ENCODE data around the gene RELN. TPM values are rescaled to one million over a fixed set of nuclear protein-coding genes. Genes with fewer than 3 reads are reported as not detected.

The RELN gene
- total RNA-seq, 4 donors from 2014 or later: 1.2 to 7.1 (median 3.7) TPM

DNA sequence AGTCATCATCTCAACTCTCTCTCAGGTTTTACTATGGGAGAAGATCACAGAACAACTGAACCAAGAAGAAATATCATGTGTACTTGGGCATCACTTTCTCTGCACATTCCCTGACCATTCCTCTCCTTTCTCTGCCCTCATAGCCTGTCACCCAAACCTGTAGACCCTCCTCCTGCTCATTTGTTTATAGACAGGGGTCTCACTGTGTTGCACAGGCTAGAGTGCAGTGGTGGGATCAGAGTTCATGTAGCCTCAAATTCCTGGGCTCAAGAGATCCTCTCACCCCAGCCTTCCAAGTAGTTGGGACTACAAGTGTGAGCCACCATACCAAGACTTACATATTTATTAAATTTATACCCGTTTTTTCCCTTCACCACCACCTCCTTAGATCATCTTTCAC lies 282.7 kb downstream of the RELN start:
- ATAC-seq (ENCODE audit: low FRiP score) (no peak), DNase-seq (ENCODE audit: low spot score) (no peak)
- TF ChIP-seq, protein P1, sequence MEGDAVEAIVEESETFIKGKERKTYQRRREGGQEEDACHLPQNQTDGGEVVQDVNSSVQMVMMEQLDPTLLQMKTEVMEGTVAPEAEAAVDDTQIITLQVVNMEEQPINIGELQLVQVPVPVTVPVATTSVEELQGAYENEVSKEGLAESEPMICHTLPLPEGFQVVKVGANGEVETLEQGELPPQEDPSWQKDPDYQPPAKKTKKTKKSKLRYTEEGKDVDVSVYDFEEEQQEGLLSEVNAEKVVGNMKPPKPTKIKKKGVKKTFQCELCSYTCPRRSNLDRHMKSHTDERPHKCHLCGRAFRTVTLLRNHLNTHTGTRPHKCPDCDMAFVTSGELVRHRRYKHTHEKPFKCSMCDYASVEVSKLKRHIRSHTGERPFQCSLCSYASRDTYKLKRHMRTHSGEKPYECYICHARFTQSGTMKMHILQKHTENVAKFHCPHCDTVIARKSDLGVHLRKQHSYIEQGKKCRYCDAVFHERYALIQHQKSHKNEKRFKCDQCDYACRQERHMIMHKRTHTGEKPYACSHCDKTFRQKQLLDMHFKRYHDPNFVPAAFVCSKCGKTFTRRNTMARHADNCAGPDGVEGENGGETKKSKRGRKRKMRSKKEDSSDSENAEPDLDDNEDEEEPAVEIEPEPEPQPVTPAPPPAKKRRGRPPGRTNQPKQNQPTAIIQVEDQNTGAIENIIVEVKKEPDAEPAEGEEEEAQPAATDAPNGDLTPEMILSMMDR (IDR thresholded peaks at IDR 0.05): no peak

DNA sequence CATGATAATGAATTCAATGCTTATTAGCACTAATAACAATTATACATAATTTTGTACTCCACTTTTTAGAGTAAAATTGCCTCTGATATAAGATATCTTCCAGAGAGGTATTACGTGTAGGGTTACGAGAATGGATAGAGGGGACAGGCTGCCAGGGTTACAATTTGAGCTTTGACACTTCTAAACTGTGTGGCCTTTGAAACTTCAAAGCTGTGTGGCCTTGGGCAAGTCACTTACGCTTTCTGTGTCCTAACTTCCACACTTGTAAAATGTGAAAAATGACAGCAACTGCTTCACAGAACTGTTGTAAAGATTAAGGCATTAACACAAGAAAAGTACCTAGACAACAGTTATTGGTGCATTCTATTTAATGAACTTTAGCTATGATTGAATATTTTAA lies 283.9 kb downstream of the RELN start:
- TF ChIP-seq, protein P1 (IDR thresholded peaks at IDR 0.05): no peak
- DNase-seq (ENCODE audit: low spot score) (no peak), ATAC-seq (ENCODE audit: low FRiP score) (no peak)

DNA sequence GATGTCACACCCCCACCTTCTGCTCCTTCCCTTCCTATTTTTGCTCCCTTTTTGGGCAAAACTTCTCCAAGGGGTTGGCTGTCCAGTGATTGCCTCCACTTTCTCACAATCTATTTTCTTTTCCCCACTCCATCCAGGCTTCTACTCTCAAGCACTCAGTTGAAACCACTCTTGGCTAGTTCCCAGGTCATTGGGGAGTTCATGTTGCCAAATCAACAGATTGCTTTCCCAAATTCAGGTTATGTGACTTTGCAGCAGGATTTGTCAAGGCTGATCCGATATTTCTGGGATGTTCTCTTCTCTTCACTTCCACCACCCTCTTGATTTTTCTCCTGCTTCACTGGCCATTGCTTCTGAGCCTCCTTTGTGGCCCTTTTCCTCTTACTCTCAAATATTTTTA lies 284.8 kb downstream of the RELN start:
- TF ChIP-seq, protein P1 (IDR thresholded peaks at IDR 0.05): no peak
- ATAC-seq (ENCODE audit: low FRiP score) (no peak), DNase-seq (ENCODE audit: low spot score) (no peak)

DNA sequence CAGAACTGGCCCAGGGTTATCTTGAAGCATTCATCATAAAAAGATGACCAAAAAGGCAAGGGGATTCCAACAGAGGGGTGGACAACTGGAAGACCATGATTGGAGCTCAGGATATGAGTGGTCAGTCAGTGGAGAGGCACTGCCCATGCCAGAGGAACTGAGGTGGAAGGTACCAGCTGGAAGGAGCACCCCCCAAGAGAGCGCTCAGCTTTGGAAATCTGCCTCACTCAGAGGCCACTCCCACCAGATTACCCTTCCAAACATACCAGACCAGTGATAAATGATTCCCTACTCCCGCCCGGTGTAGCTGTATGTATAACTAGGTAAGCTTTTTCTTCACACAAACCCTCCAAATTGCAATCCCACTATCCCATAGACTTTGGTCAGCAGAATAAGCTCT lies 286.5 kb downstream of the RELN start:
- TF ChIP-seq, protein P1 (IDR thresholded peaks at IDR 0.05): no peak
- DNase-seq (ENCODE audit: low spot score) (no peak), ATAC-seq (ENCODE audit: low FRiP score) (no peak)

DNA sequence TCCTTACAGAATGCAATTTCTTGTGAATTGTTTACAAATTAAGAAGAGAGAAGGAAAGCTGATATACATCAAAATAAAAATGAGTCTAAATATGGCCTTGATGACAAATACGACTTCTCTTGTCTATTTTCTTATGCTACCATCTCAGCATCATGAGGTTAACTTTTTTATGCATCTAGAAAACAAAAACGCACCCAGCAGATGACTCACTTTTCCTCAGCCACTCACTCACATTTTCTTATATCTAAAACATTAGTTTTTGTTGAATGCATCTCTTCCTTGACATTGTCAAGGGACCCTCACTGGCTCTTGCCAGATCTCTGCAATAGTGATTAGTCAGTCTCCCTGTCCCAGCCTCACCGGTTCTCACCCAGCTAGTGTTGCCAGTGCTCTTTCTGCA lies 287.0 kb downstream of the RELN start:
- DNase-seq (ENCODE audit: low spot score) (no peak), ATAC-seq (ENCODE audit: low FRiP score) (no peak)
- TF ChIP-seq, protein P1 (IDR thresholded peaks at IDR 0.05): no peak

DNA sequence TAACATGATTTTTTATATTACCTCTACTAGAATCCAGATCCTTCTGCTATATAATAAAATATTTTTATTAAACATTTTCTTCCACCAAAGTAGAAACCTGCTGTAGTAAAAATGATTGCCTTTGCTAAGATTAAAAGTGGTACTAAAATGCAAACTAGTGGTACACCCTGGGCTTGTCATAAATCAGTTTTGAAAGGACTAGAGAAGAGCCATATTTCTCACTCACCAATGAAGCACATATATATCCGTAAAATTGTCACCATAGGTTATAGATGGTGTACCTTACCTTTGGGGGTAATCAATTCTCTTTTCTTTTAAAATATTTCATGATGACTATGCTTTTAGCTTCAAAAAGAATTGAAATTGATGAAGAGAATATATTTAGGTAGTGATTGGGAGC lies 290.4 kb downstream of the RELN start:
- ATAC-seq (ENCODE audit: low FRiP score) (no peak), DNase-seq (ENCODE audit: low spot score) (no peak)
- TF ChIP-seq, protein P1 (IDR thresholded peaks at IDR 0.05): no peak

DNA sequence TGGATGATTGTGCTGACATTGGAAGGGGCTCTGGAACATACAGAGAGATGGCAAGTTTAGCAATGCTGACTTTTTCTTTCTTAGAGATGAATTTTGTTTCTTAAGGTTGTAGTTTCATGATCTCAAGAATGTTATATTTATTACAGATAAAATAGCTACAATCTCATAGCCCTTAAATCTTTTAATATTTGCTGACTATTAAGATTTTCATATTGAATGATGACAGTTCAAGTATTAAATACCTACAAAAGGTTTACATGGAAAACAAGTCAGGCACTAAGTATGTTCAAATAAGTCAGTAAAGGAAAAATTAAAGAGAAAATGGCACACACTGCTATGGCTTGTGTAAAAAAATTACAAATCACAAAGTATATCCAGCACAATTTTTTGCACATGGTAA lies 291.4 kb downstream of the RELN start:
- TF ChIP-seq, protein P1 (IDR thresholded peaks at IDR 0.05): no peak
- ATAC-seq (ENCODE audit: low FRiP score): no peak
- no peak for DNase-seq (ENCODE audit: low spot score)

All from omental fat pad (tissue), 4 donors.